NCI-H446 treated with DMSO at 0.1 percent for 48 hours (cell line): ENCODE measurements around the gene HIVEP3.

Experiments
- DNase-seq: peaks from one replicate; lab custom pipeline; 2025; lab: John Stamatoyannopoulos, UW

Gene HIVEP3

GRCh38 chr1:41920658-41921057 lies 1.9 kb upstream of the HIVEP3 start:
- no peak for DNase-seq

- DNase-seq, result no peak
Measured at GRCh38 chr1:41919764-41920397, 1.2 kb upstream of the HIVEP3 start.

DNA sequence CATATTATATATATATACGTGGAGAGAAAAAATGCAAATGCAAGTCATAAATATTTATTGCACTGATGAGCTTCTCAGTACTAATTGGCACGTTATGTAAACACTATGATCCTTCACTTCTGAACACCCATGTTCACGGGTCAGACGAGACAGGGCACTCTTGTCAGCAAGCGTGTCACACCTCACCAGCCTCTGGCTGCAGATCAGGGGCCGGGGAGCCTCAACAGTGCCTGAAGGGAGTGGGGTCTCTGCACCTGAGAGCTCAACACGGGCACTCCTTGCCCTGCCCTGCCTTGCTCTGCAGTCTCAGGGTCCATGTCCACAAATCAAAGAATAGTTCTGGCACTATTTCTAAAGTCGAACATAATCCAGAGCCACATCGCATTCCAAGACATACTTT lies 409 bp upstream of the HIVEP3 start:
- DNase-seq, result no peak

DNA sequence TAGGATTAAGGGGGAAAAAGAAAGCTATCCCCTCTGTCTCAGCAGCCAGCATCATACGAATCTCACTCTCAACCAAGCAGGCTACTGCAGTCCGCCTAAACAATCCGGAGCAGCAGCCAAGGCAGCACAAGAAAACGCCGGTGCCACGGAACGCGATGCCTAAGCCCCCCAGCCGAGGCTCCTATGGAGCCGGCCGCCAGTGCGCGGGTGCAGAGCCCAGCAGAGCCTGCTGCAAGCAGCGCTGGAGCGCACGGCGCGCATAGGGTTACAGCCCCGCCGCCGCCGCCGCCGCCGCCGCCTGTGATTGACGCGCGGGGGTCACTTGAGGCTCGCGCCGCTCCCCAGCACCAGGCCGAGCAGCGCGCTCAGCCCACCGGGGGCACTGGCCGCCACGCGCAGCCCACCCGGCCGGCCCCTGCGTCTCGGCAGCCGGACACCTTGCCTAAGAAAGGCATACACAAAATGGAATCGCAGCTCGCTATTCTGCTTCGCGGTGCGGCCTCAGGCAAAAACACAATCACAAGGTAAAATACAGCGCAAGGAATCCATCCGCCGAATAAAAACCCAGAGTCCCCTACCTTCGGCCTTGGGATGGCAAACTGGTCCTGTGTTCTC lies 780 bp downstream of the HIVEP3 start:
- no peak for DNase-seq

- DNase-seq, result no peak
Measured at GRCh38 chr1:41917076-41917475, 1.6 kb downstream of the HIVEP3 start.

- no peak for DNase-seq
Measured at GRCh38 chr1:41915786-41916571, 2.7 kb downstream of the HIVEP3 start.

DNA sequence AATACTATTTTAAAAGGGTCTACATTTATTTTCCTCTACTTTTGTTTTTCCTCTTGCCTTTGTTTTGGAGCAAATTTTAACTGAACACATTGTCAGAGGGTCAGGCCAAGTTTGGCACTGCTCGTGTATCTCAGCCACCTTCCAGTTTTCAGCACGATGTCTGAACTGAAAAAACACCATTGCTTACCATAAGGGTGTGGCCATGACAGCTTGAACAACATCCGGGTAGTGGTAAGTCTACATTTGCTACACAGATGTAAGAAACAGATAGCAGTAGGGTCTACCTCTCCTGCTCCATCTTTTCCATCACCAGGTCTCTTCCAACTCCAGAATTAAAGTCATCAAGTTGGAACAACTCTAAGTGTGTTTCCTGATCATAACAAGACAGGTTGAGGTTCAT lies 4.2 kb downstream of the HIVEP3 start:
- no peak for DNase-seq

- DNase-seq, result no peak
Measured at GRCh38 chr1:41913014-41913413, 5.7 kb downstream of the HIVEP3 start.

DNA sequence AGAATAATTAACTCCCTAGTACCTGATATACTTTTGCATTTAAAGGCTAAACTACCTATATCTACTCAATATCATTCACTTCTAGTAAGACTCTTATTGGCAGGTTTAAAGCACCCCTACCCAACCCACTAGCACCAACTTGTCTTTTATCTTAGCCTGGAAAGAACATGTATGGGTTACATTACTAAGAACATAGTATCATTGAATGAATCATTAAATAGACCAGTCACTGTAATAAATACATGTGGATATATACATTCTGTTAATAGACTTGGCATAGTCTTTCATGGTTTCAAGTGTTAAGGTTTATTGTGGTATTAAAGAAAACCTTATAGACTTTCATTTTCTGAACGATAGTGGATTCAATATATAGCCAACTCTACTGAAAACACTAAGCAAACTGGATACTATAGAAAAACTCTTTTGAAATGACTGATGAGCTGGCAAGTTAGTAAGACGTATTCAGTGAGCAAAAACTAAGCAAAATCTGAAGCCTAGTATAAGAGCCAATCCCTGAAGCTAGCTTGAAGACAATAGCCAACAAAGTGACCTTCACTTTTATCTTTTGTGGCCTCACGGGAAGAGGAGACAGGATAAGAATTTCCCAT lies 10.3 kb downstream of the HIVEP3 start:
- no peak for DNase-seq

GRCh38 chr1:41907446-41907845 lies 11.3 kb downstream of the HIVEP3 start:
- DNase-seq, result peak; percentile 85

DNA sequence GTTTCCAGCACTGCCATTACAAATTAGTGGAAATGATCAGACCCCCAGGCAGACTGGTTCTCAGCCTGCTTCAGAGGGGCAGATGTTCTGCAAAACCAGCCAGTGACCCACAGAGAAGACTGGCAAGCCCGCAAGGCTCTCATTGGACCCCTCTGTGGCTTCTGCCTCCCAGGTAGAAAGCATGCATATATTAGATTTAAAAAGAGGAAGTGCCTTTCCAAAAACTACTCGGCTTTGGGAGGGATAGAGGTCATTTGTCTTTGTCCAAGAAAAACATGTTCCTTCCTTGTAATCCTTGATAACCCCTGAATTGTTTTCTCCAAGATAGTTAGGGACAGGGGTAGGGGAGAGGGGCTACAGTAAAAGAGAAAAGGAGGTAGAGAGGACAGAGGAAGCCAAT lies 11.8 kb downstream of the HIVEP3 start:
- DNase-seq, result no peak

- DNase-seq, result no peak
Measured at GRCh38 chr1:41905093-41905675, 13.5 kb downstream of the HIVEP3 start.

DNA sequence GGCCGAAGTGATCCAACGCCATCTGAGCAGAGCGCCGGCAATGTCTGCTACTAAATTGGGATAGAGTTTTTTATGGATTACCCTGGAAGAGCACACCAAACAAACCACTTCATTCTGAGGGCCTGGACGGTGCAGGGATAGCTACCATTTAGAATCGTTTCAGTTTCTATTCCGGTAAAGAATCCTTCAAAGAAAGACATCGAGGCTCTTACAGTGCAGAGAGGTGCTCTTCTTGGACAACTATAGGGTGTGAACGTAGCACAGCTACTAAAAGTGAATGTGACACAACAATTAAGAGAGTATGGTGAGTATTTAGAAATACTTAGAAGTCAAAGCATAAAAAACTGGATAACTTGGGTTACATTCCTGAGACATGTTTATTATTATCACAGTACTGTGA lies 16.1 kb downstream of the HIVEP3 start:
- no peak for DNase-seq

GRCh38 chr1:41902159-41902577 lies 16.6 kb downstream of the HIVEP3 start:
- no peak for DNase-seq

- no peak for DNase-seq
Measured at GRCh38 chr1:41901551-41901950, 17.2 kb downstream of the HIVEP3 start.

GRCh38 chr1:41900603-41901444 lies 17.9 kb downstream of the HIVEP3 start:
- no peak for DNase-seq

- no peak for DNase-seq
Measured at GRCh38 chr1:41898191-41898713, 20.5 kb downstream of the HIVEP3 start.

GRCh38 chr1:41895552-41895951 lies 23.2 kb downstream of the HIVEP3 start:
- no peak for DNase-seq

DNA sequence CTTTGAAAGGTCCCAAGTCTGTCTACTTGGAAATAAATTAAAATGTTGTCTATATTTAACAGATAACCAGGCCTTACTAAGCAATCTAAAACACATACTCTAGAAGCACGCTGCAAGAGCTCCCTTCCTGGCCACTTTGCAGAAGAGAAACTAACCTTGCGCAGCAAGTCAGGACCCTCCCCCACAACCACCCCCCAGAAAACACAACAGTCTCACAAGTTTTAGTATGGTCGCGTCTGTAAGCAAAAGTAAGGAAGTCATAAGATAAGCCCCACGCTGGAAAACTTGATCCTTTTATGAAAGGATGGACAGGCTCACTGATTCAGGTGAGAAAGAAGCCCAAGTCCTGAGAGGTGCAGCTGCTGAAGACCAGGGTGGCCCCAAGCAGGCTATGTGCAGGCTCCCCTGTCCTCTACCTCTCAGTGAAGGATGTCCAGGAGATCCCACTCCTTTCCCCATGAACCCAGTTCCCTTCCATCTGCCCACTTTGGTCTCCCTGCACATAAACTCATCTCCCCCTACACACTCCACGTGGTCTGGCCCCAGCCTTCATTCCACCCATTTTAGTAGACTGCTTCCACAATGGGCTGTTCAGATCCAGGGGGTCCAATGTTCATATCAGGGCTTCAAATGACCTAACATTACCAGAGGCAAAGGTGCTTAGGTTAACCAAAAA lies 23.8 kb downstream of the HIVEP3 start:
- DNase-seq, result no peak

- DNase-seq, result no peak
Measured at GRCh38 chr1:41894101-41894807, 24.5 kb downstream of the HIVEP3 start.
